Hepatocyte (in vitro differentiated cells): ENCODE results near the gene TXN2. TPM values are rescaled to one million over a fixed set of nuclear protein-coding genes. Genes with fewer than 3 reads are reported as not detected.

Source experiments
- DNase-seq: peaks from one replicate; pipeline ENCODE4 v3.0.0-alpha.2; 2016; ENCODE audit warnings: low spot score
- H2AFZ ChIP-seq: fragments of 200-600 bp; sonication (generic); 2 replicates; pipeline ENCODE4 v1.6.0; 2016; ENCODE audit warnings: antibody characterized with exemption, mild to moderate bottlenecking
- H3K27ac ChIP-seq: fragments of 200-600 bp; sonication (generic); 2 replicates; pipeline ENCODE4 v1.5.1; 2016; ENCODE audit warnings: mild to moderate bottlenecking
- H3K27me3 ChIP-seq: fragments of 200-600 bp; sonication (generic); 2 replicates; pipeline ENCODE4 v1.6.1; 2016
- H3K36me3 ChIP-seq: fragments of 200-600 bp; sonication (generic); replicated peaks from 2 replicates; pipeline ENCODE4 v1.5.1; 2016; ENCODE audit warnings: low read depth; ENCODE audit not compliant: insufficient read depth
- H3K4me1 ChIP-seq: fragments of 200-600 bp; sonication (generic); 2 replicates; pipeline ENCODE4 v1.5.1; 2016; ENCODE audit warnings: mild to moderate bottlenecking, moderate library complexity; ENCODE audit not compliant: insufficient read depth
- H3K4me2 ChIP-seq: fragments of 200-600 bp; sonication (generic); 2 replicates; pipeline ENCODE4 v1.6.0; 2016
- H3K4me3 ChIP-seq: fragments of 200-600 bp; sonication (generic); 2 replicates; pipeline ENCODE4 v1.5.1; 2016; ENCODE audit warnings: mild to moderate bottlenecking
- H3K79me2 ChIP-seq: fragments of 200-600 bp; sonication (generic); 2 replicates; pipeline ENCODE4 v1.6.0; 2017; ENCODE audit warnings: mild to moderate bottlenecking
- H3K9me2 ChIP-seq: fragments of 200-600 bp; sonication (generic); replicated peaks from 2 replicates; pipeline ENCODE4 v1.6.0; 2017; ENCODE audit warnings: mild to moderate bottlenecking; ENCODE audit not compliant: insufficient read depth
- H3K9me3 ChIP-seq: fragments of 200-600 bp; sonication (generic); 2 replicates; pipeline ENCODE4 v1.5.1; 2016; ENCODE audit warnings: low read depth, mild to moderate bottlenecking
- H4K20me1 ChIP-seq: fragments of 200-600 bp; sonication (generic); 2 replicates; pipeline ENCODE4 v1.6.0; 2016; ENCODE audit warnings: mild to moderate bottlenecking; ENCODE audit not compliant: insufficient read depth, poor library complexity, severe bottlenecking
- EZH2 ChIP-seq: fragments of 200-600 bp; sonication (generic); IDR thresholded peaks from 2 replicates; pipeline ENCODE4 v1.6.1; 2016; ENCODE audit warnings: antibody characterized with exemption, mild to moderate bottlenecking, borderline replicate concordance
- EZH2phosphoT487 ChIP-seq: fragments of 200-600 bp; sonication (generic); IDR thresholded peaks from one replicate; pipeline ENCODE4 v1.6.1; 2018; ENCODE audit warnings: antibody characterized with exemption, mild to moderate bottlenecking, low read depth, moderate library complexity; ENCODE audit not compliant: unreplicated experiment, severe bottlenecking
- WGBS: methylation state at CpG from one replicate; pipeline ENCODE4 v1.1.6; 2016; ENCODE audit warnings: low lambda C conversion rate; ENCODE audit errors: missing lambda C conversion rate; 5-methylcytosine and 5-hydroxymethylcytosine counted together
- polyA plus RNA-seq: library from polyadenylated mRNA; unstranded; fragments of >200 nt; fragmentation: Nextera tagmentation; extraction: Ambion mirVana; gene quantifications from 2 replicates; pipeline ENCODE4 v1.2.1, GENCODE V29; 2016
- total RNA-seq: library from RNA; depleted of rRNA; stranded (reverse); fragments of >200 nt; gene quantifications from 2 replicates; pipeline ENCODE4 v1.2.3, GENCODE V29; 2014
- TF ChIP-seq, protein P1 (sequence below): fragments of 200-600 bp; sonication (generic); IDR thresholded peaks from 2 replicates; pipeline ENCODE4 v1.5.1; 2016; ENCODE audit warnings: antibody characterized with exemption, mild to moderate bottlenecking; ENCODE audit not compliant: poor library complexity

Gene TXN2
- total and polyA plus RNA-seq, 2 experiments from 2014 or later: 42.6 to 129 TPM

- Histone ChIP-seq H2AFZ (no peak overlapping the region), H3K4me3 (no peak overlapping the region), H3K4me1 (peaks cover 19% of the 10 kb centered on the region), H3K36me3 (no peaks in the 10 kb centered on the region), H3K9me3 (no peaks in the 10 kb centered on the region), H4K20me1 (no peaks in the 10 kb centered on the region), H3K4me2 (no peak overlapping the region), H3K27ac (no peak overlapping the region), H3K27me3 (no peaks in the 10 kb centered on the region), H3K79me2 (no peaks in the 10 kb centered on the region), H3K9me2 (no peaks in the 10 kb centered on the region)
- 82% methylated on average over 14 of the region's 14 CpGs for WGBS
- TF ChIP-seq EZH2phosphoT487 (no peak), EZH2 (no peak)
- TF ChIP-seq, protein P1, sequence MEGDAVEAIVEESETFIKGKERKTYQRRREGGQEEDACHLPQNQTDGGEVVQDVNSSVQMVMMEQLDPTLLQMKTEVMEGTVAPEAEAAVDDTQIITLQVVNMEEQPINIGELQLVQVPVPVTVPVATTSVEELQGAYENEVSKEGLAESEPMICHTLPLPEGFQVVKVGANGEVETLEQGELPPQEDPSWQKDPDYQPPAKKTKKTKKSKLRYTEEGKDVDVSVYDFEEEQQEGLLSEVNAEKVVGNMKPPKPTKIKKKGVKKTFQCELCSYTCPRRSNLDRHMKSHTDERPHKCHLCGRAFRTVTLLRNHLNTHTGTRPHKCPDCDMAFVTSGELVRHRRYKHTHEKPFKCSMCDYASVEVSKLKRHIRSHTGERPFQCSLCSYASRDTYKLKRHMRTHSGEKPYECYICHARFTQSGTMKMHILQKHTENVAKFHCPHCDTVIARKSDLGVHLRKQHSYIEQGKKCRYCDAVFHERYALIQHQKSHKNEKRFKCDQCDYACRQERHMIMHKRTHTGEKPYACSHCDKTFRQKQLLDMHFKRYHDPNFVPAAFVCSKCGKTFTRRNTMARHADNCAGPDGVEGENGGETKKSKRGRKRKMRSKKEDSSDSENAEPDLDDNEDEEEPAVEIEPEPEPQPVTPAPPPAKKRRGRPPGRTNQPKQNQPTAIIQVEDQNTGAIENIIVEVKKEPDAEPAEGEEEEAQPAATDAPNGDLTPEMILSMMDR: no peak
- DNase-seq: no peak
Measured at GRCh38 chr22:36457688-36458450, 23.6 kb downstream of the TXN2 start.

- no peaks in the 10 kb centered on the region for H3K9me2 ChIP-seq
- no peaks in the 10 kb centered on the region for H3K27me3 ChIP-seq
- no peaks in the 10 kb centered on the region for H3K9me3 ChIP-seq
- H3K4me1 ChIP-seq: peaks cover 19% of the 10 kb centered on the region
- WGBS: 89% methylated on average over 12 of the region's 12 CpGs
- no peak overlapping the region for H2AFZ ChIP-seq
- TF ChIP-seq EZH2phosphoT487 (no peak), EZH2 (no peak)
- TF ChIP-seq, protein P1: no peak
- no peak overlapping the region for H3K4me2 ChIP-seq
- H3K36me3 ChIP-seq: no peaks in the 10 kb centered on the region
- H4K20me1 ChIP-seq: no peaks in the 10 kb centered on the region
- H3K79me2 ChIP-seq: no peaks in the 10 kb centered on the region
- peak; percentile 2 for DNase-seq
- no peak overlapping the region for H3K4me3 ChIP-seq
- no peak overlapping the region for H3K27ac ChIP-seq
Measured at GRCh38 chr22:36456464-36456845, 25.0 kb downstream of the TXN2 start.

- no peak overlapping the region for H3K4me3 ChIP-seq
Measured at GRCh38 chr22:36455571-36456463, 25.6 kb downstream of the TXN2 start.

More at GRCh38 chr22:36455571-36456463, 25.6 kb downstream of the TXN2 start:
- 78% methylated on average over 21 of the region's 21 CpGs for WGBS
- no peaks in the 10 kb centered on the region for H3K9me3 ChIP-seq
- H3K4me2 ChIP-seq: peak overlapping the region; percentile 82
- no peaks in the 10 kb centered on the region for H4K20me1 ChIP-seq
- no peaks in the 10 kb centered on the region for H3K27me3 ChIP-seq
- no peaks in the 10 kb centered on the region for H3K79me2 ChIP-seq
- TF ChIP-seq, protein P1: no peak
- TF ChIP-seq EZH2phosphoT487 (no peak), EZH2 (no peak)
- peak overlapping the region; percentile 94 for H3K27ac ChIP-seq
- DNase-seq: peak; percentile 27
- no peaks in the 10 kb centered on the region for H3K36me3 ChIP-seq
- H3K9me2 ChIP-seq: no peaks in the 10 kb centered on the region
- H2AFZ ChIP-seq: no peak overlapping the region
- H3K4me1 ChIP-seq: peaks cover 21% of the 10 kb centered on the region
